ENCODE measurements around the gene SUSD3.
A peak's percentile ranks its signal among the peaks of the same experiment; 100 is the strongest.
"Not testable (repeated sequence)": the region's sequence is repeated elsewhere in the genome, so short reads cannot be mapped to it uniquely, and the experiment has no call there.

Gene SUSD3

DNA sequence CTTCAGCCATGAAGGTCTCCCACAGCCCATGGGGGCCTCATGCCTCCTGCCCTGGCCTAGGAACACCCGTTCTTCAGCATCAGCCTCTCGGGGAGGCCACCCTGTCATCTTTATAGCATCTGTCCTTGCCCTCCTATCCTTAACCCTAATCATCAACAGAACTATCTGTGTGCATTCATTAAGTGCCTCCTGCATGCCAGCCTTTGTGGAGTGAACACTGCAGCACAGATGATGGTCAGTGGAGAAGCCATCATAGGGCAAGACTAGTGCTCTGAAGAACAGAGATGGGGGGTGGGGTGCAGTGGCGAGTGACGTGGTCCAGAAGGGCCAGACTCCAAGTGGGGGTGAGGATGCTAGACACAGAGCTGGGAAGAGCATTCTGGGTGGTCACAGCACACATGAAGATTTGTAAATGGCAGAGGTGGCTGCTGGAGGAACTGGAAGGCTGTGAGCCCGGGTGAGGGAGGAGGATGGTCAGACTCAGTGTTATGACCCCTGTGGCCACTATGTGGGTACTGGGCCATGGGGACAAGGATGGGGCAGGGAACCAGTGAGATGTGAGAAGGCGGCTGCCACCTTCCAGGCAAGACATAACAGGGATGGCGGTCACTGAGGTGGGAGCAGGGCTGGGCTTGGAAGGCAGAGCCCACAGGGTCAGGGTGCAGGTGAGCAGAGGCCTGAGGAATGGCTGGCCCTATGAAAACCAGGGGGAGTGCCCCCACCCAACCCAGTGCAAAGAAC is 33.9 kb downstream of the SUSD3 start:
- no peak for DNase-seq (ENCODE audit: low read depth)

DNA sequence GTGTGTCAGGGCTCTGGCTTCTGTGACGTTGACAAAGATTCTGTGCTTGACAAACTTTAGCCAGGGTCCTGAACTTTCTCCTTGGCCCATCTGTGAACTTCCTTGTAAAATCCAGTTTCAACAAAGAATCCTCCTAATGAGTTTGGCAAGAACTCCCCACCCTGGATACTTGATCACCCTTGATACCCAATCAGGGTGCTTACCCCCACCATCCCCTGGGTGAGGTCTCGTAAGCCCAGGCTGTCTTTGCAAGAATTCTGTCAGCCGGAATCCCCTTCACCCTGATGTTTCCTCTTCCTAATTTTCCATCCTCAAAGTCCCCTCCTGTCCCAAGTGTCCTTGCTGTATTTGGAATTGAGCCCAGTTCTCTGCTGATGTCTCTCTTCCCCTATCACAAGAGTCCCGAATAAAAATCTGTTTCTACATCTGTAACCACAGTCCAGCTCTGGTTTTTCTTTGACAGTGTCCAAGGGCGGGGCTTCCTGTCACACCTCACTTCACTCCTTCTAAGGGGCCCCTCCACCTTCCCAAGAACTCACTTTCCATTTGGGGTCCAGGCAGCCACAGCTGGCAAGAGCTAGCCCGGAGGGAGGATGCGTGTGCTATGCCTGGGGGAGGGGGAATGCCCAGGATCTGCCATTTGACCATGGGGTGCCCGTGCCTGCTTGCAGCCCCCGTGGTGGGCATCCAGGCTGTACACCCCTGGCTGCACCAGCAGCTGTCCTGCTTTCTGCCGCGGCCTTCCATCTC is 34.8 kb downstream of the SUSD3 start:
- DNase-seq (ENCODE audit: low read depth): no peak

DNA sequence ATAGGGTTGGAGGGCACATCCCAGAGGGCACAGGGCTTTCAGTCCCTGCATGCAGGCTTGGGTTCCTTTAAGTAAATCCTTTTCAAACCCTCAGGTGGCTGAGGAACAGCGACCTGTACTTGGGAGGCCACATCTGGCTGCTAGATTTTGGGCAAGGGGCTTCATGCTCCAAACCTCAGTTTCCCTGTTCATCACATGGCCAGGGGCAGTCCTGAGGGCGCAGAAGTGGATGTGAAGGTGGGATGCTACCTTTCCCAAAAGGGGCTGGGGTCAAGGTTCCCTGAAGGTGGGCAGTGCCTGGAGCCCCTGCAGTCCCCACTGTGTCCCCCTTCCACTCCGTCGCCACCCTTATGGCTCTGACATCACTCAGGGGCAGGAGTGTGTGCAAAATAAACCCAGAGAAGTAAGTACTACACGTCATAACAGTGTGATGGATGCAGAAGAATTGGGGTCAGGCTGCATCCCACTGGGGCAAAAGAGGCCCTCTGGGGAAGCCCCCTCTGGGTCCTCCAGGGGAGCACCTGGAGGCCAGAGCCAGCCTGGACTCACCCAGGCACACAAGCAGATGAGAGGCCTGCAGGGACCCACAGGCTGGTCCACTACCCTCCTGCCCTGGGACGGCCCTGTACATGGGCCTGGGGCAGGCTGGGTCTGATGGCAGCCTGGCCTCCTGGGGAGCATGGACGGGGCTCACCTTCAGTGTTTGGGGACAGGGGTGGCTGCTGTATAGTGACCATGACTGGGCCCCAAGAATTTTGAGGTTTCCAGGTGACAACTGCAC is 35.6 kb downstream of the SUSD3 start:
- no peak for DNase-seq (ENCODE audit: low read depth)

DNA sequence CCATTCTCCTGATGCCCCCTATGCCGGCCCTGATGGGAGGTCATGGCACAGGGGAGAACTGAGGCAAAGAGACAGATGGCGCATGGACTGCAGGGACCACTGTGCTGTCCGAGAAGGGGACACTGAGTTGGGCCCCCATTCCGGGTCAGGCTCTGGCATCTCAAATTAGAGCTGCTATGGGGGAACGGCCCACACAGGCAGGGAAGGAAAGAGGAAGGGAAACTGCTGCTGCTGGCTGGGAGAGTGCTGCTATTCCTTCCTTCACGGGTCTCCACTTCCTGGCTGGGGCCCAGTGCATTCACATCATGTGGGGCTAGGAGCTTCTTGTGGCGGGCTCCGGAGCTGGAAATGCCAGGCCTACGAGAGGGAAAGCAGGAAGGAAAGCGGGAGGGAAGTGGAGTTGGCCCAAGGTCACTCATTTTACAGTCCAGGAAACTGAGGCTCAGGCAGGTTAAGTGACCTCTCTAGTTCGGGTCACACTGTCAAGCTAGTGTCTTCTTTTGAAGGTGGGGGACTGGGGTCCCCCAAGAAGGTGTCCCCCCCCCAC is 36.2 kb downstream of the SUSD3 start:
- DNase-seq (ENCODE audit: low read depth): no peak

DNA sequence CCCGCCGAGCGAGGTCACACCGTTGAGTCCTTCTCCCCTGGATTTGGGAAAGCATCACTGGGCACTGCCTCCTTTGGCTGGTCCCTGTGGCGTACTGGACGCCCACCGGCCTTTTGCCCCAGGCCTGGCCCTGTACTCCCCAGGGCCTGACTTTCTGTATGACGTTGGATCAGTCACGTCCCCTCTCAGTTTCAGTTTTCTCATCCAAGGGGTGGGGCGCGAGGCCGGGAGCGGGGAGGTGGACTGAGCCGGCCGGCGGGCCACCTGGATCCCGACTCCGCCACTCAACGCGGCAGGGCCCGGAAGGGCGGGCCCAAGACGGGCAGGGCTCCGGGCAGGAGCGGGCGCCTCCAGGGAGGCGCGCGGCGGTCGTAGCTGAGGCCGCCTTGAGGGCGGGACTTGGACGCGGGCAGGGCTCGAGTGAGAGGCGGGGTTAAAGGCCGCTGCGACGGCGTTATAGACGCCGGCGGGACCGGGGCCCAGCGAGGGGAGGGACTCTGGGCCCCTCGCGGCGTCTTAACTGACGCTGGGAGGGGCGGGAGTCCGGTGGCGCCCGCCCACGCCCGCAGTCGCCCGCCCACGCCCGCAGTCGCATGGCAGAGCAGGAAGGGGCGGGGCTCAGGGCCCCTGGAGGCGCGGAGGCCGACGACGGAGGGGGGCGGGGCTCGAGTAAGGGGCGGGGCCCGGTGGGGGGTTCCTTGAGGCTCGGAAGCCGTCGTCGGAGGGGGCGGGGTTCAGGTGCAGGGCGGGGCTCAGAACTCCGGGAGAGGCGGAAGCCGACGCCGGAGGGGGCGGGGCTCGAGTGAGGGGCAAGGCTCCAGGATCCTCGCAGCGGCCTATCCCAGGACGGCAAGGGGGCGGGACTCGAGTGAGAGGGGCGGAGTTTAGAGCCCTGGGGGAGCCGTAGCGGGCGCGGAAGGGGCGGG is 37.0 kb downstream of the SUSD3 start:
- DNase-seq (ENCODE audit: low read depth): peak; percentile 100

DNA sequence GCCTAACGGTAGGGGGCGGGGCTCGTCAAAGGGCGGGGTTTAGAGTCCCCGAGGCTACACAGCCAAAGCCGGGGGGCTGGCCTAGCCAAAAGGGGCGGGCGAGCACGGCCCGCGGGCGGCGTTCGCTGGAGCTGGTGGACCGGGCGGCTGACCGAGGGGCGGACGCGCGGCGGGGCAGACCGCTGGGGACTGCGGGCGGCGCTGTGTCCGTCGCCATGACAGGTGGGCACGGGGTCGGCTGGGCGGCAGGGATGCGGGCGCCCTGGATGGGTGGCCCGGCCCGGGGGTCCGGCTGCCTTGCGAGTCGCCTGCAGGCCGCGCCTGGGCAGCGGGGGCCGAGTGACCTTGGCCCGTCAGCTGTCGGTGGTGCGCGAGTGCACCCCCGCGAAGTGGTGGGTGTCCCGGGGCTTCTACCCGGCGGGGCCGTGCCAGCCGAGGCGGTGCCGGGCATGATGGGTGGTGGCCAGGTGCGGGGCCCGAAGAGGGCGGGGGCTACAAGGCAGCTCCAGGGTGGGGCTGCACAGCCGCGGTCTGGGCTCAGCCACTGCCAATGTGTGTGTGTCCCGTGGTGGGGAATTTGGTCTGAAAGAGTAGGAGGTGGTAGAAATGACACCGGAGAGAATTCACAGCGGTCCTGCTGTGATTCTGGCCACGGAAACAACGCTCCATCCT is 37.8 kb downstream of the SUSD3 start, which contains the start of gene CARD19:
CARD19 (plus strand) TSS at position 87 of the 672 bp plus-strand sequence; CDS start at position 216, 129 bp downstream.
- DNase-seq (ENCODE audit: low read depth): peak; percentile 50

DNA sequence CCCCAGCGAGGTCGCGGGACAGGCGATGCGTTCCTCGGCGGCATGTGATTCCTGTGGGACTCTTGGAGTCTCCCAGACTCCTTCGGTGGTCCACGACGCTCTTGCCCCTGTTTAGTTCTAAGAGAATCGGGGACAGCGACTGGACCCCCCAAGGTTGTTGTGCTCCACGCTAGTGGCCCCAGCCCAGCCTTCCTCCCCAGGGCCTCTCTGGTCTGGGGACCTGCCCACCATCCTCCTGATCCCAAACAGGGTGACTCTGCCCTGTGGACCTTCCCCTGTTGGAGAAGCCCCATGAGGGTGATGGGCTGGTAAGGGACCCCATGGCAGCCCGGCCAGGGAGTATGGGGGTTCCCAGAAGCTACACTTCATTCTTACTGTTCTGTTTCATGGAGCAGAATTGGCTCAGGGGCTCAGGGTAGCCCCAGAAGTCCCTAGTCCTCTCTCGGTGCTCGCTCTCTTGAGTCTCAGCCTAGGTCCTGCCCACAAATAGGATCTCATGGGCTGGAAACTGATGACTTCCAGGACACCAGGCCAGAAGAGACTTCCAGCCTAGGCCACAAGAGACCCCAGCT is 38.4 kb downstream of the SUSD3 start:
- DNase-seq (ENCODE audit: low read depth): no peak

DNA sequence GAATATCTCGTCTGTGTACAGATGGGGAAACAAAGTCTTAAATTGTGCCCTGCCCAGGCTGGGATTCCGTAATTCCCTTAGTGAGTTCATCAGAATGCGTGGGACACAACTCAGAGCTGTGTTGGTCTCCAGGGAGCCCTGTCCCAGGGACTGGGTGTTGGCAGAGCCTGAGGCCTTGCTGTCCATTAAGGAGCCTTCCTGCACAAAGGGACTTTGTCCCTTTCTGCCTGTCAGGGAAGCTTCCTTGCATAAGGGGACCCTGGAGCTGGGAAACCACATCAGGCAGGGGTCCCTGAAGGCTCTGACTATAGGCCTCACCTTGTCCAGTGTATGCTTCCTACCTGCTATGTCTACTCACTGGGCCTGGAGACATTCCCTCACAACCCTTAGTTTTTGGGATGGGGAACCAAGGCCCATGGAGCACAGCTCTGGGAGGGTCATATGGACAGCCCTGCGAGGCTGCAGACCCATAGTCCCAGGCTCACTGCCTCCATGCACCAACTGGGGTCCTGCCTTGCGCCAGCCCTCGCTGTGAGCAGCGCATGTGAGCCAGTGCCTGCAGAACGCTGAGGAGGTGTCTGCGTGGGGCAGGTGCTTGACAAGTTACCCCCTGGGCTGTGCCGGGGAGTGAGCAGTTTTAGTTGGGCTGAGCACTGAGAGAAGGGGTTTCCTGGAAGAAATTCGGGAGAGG is 39.2 kb downstream of the SUSD3 start:
- DNase-seq (ENCODE audit: low read depth): no peak

DNA sequence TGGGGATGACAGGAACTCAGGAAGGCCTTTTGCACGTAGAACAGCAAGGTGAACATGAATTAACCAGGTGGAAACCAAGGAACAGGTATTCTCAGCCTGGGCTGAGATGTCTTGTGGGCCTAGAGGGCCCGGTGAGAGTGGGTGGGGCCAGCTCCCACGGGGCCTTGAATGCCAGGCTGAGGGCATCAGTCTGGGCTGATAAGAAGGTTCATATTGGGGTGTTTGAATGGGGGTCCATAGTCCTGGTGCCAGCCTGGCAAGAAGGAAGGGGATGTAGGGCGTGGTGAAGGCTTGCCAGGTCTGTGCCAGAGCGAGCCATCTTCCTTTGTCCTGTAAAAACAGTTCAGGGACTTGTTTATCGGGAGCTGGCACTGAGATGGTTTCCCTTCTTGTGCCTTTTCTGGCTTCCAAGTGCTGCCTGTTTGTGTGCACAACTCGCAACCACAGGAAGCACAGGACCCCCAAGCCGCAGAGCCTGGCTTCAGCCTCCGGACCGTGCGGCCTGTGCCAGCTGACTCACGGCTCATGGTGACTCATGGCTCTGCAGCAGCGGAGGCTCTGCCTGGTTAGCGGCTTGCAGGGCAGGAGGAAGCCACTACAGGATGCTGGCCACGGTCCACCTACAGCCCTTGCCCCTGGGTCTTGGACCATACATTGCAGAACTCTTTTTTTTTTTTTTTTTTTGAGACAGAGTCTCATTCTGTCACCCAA is 39.9 kb downstream of the SUSD3 start:
- DNase-seq (ENCODE audit: low read depth): peak; percentile 56

DNA sequence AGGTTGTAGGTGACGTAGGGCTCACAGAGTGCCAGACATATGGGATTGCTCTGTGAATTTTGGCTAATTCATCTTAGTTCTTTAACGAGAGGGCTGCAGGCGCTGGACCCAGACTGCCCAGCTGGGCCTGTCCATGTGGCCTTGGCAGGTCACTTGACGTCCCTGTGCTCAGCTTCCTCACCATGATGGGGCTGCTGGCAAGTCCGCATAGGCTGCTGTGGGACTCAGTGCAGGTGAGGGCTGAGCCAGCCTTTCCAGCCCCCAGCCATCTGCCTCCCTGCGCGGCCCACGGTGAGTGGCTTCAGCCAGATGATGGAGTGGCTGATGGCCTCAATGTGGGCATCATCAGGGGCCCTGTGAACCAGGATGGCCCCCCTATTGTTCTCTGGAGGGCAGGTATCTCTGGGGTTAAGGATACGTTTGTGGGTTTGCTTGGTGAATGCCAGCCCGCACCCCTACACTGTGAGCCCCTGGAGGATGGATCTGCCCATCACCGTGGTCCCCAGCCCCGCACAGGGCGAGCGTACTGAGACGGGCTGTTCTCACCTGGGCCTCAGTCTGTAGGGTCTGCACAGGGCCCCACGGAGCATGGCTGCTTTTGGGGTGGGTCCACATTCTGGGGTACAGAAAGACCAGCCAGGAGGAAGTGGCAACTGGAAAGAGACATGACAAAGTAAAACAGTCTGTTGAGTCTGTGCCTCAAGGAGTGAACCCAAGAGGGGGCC is 41.2 kb downstream of the SUSD3 start:
- no peak for DNase-seq (ENCODE audit: low read depth)

DNA sequence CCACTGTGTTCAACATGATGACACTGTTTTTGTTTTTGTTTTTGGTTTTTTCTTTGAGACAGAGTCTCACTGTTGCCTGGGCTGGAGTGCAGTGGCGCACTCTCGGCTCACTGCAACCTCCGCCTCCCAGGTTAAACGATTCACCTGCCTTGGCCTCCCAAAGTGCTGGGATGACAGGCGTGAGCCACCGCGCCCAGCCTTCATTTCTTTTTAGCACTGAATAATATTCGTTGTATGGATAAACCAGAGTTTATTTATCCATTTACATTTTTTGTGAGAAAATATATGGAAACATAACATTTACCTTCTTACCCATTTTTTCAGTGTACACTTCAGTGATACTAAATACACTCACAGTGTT is 41.8 kb downstream of the SUSD3 start:
- no peak for DNase-seq (ENCODE audit: low read depth)

DNA sequence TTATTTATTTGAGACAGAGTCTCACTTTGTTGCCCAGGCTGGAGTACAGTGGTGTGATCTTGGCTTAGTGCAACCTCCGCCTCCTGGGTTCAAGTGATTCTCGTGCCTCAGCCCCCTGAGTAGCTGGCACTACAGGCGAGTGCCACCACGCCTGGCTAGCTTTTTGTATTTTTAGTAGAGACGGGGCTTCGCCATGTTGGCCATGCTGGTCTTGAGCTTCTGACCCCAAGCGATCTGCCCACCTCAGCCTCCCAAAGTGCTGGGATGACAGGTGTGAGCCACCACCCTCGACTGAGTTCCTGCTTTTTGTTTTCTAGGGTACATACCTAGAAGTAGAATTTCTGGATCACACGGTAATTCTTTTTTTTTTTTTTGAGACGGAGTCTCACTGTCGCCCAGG is 42.6 kb downstream of the SUSD3 start:
- not testable (repeated sequence) for DNase-seq (ENCODE audit: low read depth)

DNA sequence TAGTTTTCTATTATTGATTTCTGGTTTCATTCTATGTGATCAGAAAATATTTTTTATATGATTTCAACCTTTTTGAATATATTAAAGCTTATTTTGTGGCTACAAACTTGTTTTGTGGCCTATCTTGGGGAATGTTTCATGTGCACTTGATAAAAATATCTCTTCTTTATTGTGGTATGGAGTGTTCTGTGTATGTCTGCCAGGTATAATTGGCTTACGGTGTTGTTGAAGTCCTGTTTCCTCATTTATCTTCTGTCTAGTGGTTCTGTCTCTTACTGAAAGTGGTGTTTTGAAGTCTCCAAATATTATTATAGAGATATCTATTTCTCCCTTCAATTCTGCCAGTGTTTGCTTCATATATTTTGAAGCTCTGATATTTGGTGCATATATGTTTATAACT is 47.1 kb downstream of the SUSD3 start:
- DNase-seq (ENCODE audit: low read depth): no peak

DNA sequence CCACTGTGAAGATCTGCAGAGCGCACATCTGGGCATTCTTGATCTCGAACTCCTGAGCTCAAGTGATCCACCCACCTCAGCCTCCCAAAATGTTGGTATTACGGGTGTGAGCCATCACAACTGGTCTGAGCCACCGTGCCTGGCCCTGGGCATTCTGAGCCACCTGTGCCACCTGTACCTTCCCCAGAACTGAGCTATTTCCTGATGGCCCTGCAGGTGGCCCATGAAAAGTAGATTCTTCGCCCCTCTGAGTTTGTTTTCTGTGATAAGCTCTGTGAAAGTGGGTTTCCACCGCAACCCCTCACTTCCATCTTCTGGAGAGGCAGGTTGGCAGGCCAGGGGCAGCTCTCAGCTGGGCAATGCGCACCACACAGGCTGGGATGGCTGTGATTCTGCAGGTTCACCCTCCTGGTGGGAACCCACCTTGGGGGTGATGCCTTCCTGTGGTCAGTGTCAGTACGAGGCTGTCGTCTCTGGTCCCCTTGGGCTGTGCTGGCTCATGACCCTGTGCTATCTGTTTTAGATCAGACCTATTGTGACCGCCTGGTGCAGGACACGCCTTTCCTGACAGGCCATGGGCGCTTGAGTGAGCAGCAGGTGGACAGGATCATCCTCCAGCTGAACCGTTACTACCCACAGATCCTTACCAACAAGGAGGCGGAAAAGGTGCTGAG is 48.8 kb downstream of the SUSD3 start:
- DNase-seq (ENCODE audit: low read depth): no peak

DNA sequence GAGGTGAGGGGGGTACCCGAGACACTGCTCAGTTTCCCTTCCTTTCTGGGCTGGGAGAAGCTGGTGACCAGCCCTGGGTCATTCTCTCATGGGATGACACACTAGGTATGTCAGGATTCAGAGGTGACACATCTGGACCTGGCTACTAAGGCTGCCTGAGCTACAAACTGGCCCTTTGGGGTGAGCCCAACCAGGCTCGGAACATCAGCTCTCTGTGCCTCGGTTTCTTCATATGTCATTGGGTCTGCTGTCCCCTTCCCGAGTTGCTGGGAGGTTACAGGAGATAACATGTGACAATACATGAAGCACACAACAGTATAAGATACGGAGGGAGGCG is 49.3 kb downstream of the SUSD3 start:
- DNase-seq (ENCODE audit: low read depth): no peak

DNA sequence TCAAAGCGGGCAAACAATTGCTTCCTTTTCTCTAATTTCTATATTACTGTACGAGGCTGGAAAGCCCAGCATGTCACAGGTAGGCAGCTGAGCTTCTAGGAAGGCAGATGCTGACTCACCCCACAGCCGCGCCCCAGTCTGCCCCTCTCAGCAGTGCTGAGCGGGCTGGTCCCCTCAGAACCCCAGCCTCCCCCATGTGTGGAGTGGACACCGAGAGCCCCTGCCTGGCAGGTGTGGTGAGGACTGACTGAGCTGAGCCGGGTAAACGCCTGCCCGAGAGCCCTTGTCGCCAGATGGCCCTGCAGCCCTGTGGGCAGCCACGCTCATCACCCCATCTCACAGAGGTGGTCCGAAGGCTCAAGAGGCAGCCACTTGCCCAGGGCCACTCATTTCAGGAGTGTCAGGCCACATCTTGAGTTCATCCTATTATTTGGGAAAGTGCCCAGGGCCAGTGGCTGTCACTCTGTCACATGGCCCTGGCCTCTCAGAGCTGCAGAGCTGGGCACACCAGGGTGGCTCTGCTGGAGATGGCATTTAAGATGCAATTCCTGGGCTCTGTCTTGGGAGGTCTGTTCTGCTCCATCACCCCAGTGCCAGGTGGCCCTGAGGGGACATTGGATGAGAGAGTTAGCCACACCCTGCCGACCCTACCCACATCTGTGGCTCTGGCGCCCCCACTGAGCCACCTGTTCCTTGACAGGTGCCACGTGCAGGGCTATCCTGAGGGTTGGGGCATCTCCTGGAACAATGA is 50.0 kb downstream of the SUSD3 start:
- no peak for DNase-seq (ENCODE audit: low read depth)

DNA sequence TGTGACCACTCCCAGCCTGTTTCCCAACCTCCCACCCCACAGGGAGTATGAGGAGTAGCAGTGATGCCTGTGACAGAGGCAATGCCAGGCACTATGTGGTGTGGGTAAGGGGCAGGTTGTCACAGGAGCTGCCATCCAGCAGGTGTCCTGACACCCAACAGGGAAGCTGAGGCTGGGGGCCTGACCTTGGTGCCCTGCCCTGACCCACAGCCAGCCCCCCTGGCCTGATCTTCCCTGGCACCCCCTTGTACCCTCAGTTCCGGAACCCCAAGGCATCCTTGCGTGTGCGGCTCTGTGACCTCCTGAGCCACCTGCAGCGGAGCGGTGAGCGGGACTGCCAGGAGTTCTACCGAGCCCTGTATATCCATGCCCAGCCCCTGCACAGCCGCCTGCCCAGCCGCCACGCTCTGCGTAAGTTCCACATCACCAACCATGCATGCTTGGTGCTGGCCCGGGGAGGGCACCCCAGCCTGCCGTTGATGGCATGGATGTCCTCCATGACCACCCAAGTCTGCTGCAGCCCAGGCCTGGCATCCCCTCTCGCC is 51.9 kb downstream of the SUSD3 start:
- DNase-seq (ENCODE audit: low read depth): no peak

Measured in activated T-helper 1 cell treated with Interleukin-2 at 50 U/mL for 16 hours (primary cell).